OCI-LY1 (cell line): ENCODE results near the gene LIPA.

Source experiments
- H2AFZ ChIP-seq: fragments of 200-600 bp; sonication (generic), shearing (Covaris generic); 2 replicates; pipeline ENCODE4 v1.6.0; 2014; ENCODE audit warnings: antibody characterized with exemption, mild to moderate bottlenecking, low read length
- H3F3A ChIP-seq: fragments of 200-600 bp; sonication (generic), shearing (Covaris generic); 2 replicates; pipeline ENCODE4 v1.6.0; 2014; ENCODE audit warnings: mild to moderate bottlenecking, antibody characterized with exemption, low read length, moderate library complexity; ENCODE audit not compliant: insufficient read depth
- H3K27ac ChIP-seq: fragments of 200-600 bp; sonication (generic); 2 replicates; pipeline ENCODE4 v1.5.1; 2014; ENCODE audit warnings: low read length, mixed run types, mild to moderate bottlenecking, low read depth; ENCODE audit not compliant: poor library complexity, severe bottlenecking
- H3K27me3 ChIP-seq: fragments of 200-600 bp; sonication (generic); 2 replicates; pipeline ENCODE4 v1.6.0; 2014; ENCODE audit warnings: antibody characterized with exemption, mild to moderate bottlenecking, low read length, moderate library complexity; ENCODE audit not compliant: insufficient read depth
- H3K36me3 ChIP-seq: fragments of 200-600 bp; sonication (generic); 2 replicates; pipeline ENCODE4 v1.6.1; 2014; ENCODE audit warnings: mild to moderate bottlenecking, antibody characterized with exemption, low read length, moderate library complexity, mixed read lengths; ENCODE audit not compliant: insufficient read depth
- H3K4me1 ChIP-seq: fragments of 200-600 bp; sonication (generic); 2 replicates; pipeline ENCODE4 v1.5.1; 2014; ENCODE audit warnings: mild to moderate bottlenecking, low read length, moderate library complexity; ENCODE audit not compliant: insufficient read depth, severe bottlenecking
- H3K4me2 ChIP-seq: fragments of 200-600 bp; sonication (generic), shearing (Covaris generic); 2 replicates; pipeline ENCODE4 v1.6.1; 2014; ENCODE audit warnings: low read length
- H3K4me3 ChIP-seq: fragments of 200-600 bp; sonication (generic); 2 replicates; pipeline ENCODE4 v1.5.1; 2014; ENCODE audit warnings: low read length, low read depth, mild to moderate bottlenecking, mixed read lengths; ENCODE audit not compliant: poor library complexity, severe bottlenecking
- H3K79me2 ChIP-seq: fragments of 200-600 bp; shearing (Covaris generic); 2 replicates; pipeline ENCODE4 v1.6.1; 2016; ENCODE audit warnings: mixed run types, low read length, mixed read lengths; ENCODE audit not compliant: insufficient read depth
- H3K9ac ChIP-seq: fragments of 200-600 bp; sonication (generic), shearing (Covaris generic); 2 replicates; pipeline ENCODE4 v1.6.1; 2014; ENCODE audit warnings: mild to moderate bottlenecking, low read length, mixed read lengths
- H3K9me2 ChIP-seq: fragments of 200-600 bp; sonication (generic), shearing (Covaris generic); 2 replicates; pipeline ENCODE4 v1.6.1; 2014; ENCODE audit warnings: low read depth, mild to moderate bottlenecking, low read length, mixed read lengths
- H3K9me3 ChIP-seq: fragments of 200-600 bp; shearing (Covaris generic); 2 replicates; pipeline ENCODE4 v1.6.1; 2014; ENCODE audit warnings: low read length, mixed read lengths
- H4K20me1 ChIP-seq: fragments of 200-600 bp; sonication (generic), shearing (Covaris generic); 2 replicates; pipeline ENCODE4 v1.6.0; 2016; ENCODE audit warnings: mild to moderate bottlenecking, low read length; ENCODE audit not compliant: insufficient read depth
- EZH2 ChIP-seq: fragments of 200-600 bp; sonication (generic), shearing (Covaris generic); IDR thresholded peaks from 2 replicates; pipeline ENCODE4 v1.8.0; 2017; ENCODE audit warnings: borderline replicate concordance, mixed run types, mild to moderate bottlenecking, antibody characterized with exemption, low read length, moderate library complexity, mixed read lengths
- TF ChIP-seq, protein P1 (sequence below): fragments of 200-600 bp; sonication (generic), shearing (Covaris generic); IDR thresholded peaks from 2 replicates; pipeline ENCODE4 v1.5.1; 2017; ENCODE audit warnings: mild to moderate bottlenecking, antibody characterized with exemption, low read length, moderate library complexity, mixed read lengths

The LIPA gene

DNA sequence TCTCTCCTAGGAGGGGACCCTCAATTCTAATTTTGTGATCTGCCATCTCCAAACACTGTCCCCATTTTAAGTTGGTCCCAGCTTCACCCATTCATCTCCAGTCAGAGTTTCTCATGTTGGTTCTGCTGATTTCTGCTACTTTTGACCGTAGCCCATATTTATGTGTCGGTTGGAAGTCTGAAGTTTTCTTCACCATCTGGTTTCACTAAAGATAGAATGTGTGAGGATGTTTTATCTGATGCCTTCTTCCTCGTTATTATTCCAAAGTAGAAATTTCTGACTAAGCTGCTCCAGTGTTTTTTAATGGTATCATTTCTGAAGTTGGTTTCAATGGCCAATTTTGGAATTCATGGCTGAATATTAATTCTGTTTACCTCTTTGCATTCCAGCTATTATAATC is 28.9 kb upstream of the LIPA start:
- H3K79me2 ChIP-seq, result no peaks in the 10 kb centered on the region
- TF ChIP-seq EZH2, result no peak
- TF ChIP-seq, protein P1, sequence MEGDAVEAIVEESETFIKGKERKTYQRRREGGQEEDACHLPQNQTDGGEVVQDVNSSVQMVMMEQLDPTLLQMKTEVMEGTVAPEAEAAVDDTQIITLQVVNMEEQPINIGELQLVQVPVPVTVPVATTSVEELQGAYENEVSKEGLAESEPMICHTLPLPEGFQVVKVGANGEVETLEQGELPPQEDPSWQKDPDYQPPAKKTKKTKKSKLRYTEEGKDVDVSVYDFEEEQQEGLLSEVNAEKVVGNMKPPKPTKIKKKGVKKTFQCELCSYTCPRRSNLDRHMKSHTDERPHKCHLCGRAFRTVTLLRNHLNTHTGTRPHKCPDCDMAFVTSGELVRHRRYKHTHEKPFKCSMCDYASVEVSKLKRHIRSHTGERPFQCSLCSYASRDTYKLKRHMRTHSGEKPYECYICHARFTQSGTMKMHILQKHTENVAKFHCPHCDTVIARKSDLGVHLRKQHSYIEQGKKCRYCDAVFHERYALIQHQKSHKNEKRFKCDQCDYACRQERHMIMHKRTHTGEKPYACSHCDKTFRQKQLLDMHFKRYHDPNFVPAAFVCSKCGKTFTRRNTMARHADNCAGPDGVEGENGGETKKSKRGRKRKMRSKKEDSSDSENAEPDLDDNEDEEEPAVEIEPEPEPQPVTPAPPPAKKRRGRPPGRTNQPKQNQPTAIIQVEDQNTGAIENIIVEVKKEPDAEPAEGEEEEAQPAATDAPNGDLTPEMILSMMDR, result no peak
- no peaks in the 10 kb centered on the region for H3K27me3 ChIP-seq
- no peak overlapping the region for H3K27ac ChIP-seq
- no peaks in the 10 kb centered on the region for H3K36me3 ChIP-seq
- no peaks in the 10 kb centered on the region for H3K9me2 ChIP-seq
- H4K20me1 ChIP-seq, result no peaks in the 10 kb centered on the region
- H2AFZ ChIP-seq, result no peak overlapping the region
- no peaks in the 10 kb centered on the region for H3K4me1 ChIP-seq
- H3K4me2 ChIP-seq, result no peak overlapping the region
- no peaks in the 10 kb centered on the region for H3K9me3 ChIP-seq
- H3K9ac ChIP-seq, result no peak overlapping the region
- no peaks in the 10 kb centered on the region for H3F3A ChIP-seq
- H3K4me3 ChIP-seq, result no peak overlapping the region

DNA sequence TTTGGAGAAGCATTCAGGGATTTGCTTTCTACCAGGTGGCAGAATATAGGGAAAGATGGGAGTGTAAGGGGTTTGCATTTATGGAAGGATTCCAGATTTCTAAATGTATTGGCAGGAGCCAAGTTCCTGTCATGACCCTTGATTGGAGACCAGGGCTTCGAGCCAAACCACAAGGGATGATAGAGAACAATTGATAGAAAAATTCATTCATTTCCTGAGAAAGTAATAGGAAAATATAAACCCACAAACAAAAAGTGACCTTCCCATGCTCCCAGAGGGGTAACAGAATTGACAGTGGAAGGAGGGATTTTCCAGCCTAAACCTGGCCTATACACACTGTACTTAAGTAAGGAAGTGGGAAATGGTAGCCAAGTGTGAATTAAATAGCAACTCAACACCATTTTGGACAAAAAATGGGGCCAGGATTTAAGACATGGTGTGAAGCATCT is 27.9 kb upstream of the LIPA start:
- TF ChIP-seq, protein P1, result no peak
- no peak for TF ChIP-seq EZH2
- Histone ChIP-seq H3K27ac (no peak overlapping the region), H3K36me3 (no peaks in the 10 kb centered on the region), H3K4me1 (no peaks in the 10 kb centered on the region), H4K20me1 (no peaks in the 10 kb centered on the region), H2AFZ (no peak overlapping the region), H3K9me2 (no peaks in the 10 kb centered on the region), H3K79me2 (no peaks in the 10 kb centered on the region), H3K4me2 (no peak overlapping the region), H3F3A (no peaks in the 10 kb centered on the region), H3K27me3 (no peaks in the 10 kb centered on the region), H3K9me3 (no peaks in the 10 kb centered on the region), H3K4me3 (no peak overlapping the region), H3K9ac (no peak overlapping the region)

- Histone ChIP-seq H3F3A (no peaks in the 10 kb centered on the region), H3K9me3 (no peaks in the 10 kb centered on the region), H2AFZ (no peak overlapping the region), H3K27ac (no peak overlapping the region), H3K9me2 (no peaks in the 10 kb centered on the region), H3K79me2 (no peaks in the 10 kb centered on the region), H3K4me3 (no peak overlapping the region), H3K4me2 (no peak overlapping the region), H3K4me1 (no peaks in the 10 kb centered on the region), H3K36me3 (no peaks in the 10 kb centered on the region), H3K27me3 (no peaks in the 10 kb centered on the region), H3K9ac (no peak overlapping the region), H4K20me1 (no peaks in the 10 kb centered on the region)
- no peak for TF ChIP-seq EZH2
- TF ChIP-seq, protein P1, result no peak
These were observed 27.4 kb upstream of the LIPA start for GRCh38 chr10:89278900-89279392.
